GM19351 (cell line): ENCODE results near the gene ZNF438.
"Not testable (repeated sequence)": the region's sequence is repeated elsewhere in the genome, so short reads cannot be mapped to it uniquely, and the experiment has no call there.

Source experiments
- ATAC-seq: cut with Tn5 transposase; IDR thresholded peaks from one replicate; pipeline ENCODE4 v1.9.1; 2021; ENCODE audit warnings: mild to moderate bottlenecking, moderate library complexity; ENCODE audit not compliant: unreplicated experiment

The ZNF438 gene

DNA sequence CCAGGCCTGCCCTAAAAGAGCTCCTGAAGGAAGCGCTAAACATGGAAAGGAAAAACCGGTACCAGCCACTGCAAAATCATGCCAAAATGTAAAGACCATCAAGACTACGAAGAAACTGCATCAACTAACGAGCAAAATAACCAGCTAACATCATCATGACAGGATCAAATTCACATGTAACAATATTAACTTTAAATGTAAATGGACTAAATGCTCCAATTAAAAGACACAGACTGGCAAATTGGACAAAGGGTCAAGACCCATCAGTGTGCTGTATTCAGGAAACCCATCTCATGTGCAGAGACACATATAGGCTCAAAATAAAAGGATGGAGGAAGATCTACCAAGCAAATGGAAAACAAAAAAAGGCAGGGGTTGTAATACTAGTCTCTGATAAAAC lies 82.4 kb downstream of the ZNF438 start:
- ATAC-seq: not testable (repeated sequence)

DNA sequence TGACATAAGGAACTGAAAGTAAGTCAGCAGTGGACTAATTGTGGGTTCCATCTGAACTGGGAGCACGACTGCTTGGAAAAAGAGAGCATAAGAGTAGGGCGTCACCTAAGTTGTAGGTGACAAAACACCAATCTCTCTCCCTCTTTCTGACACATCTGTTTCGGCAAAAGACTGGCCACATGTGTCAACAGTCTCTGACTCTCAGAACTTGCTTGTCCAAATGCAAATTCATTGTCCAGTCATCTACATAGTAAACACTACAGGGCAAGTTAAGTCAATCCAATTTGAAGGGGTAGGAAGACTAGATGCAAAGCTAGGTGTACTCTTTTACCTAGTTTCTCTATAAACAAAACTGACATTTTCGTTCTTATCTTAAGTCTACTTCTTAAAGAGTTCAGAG lies 87.7 kb downstream of the ZNF438 start:
- no peak for ATAC-seq

DNA sequence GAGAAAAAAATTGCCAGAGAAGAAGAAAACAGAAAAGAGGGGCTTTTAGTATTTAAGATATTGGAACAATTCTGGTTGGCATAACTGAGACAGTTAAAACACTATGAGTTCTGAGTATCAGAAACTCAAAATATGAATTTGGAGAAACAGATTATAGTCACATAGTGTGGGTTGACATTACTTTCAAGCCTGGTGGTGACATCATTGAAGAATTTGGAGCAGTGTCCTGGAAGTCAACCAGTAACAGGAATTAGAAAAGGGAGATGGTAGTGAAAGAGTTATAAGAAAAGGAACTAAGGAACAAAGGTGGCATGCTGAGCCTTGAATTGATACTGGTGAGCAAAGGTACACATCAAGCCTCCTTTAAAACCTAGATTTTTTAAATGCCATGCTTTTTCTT lies 88.2 kb downstream of the ZNF438 start:
- no peak for ATAC-seq

DNA sequence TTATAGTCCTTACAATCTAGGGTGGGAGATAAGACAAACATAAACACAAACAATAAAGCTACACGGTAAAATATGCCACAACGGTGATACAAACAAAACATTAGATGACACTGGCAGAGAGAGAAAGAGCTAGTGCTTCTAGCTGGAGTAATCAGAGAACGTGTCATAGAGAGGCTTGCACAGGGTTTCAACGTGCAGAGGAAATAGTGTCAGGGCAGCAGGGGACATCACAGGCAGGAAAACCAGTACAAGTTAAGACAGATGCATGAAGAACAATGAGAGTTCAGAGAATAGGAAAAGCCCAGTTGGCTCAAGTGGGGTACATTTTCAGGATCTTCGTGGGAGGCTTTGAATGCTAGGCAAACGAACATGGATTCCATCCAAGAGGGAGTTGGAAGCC lies 91.4 kb downstream of the ZNF438 start:
- ATAC-seq: no peak

DNA sequence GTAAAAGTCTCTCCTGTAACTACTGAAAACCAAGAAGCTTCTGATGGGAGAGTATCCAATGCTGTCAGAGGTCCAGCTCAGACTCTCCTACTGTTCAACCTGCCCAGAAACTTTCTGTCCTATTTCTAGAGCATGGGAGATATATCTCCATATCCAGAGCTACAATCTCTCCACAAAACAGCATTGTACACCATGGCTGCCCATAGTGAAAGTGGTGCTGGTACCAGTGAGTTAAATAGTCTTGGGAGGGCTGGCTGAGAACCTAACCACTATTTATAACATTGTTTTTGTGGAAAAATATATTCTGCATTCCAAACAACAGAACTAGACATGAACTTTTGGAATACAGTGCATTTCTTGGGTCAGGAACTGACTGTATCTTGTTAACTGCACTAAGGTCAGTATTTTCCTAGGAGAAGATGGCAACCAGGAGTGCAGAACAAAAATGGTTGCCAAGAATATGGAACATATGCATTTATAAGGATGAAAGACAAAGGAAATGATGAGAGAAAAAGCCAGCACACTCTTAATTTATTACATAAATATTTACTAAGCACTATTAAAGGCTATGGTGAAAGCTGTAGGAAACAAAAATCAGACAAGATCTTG lies 91.9 kb downstream of the ZNF438 start:
- ATAC-seq: no peak

DNA sequence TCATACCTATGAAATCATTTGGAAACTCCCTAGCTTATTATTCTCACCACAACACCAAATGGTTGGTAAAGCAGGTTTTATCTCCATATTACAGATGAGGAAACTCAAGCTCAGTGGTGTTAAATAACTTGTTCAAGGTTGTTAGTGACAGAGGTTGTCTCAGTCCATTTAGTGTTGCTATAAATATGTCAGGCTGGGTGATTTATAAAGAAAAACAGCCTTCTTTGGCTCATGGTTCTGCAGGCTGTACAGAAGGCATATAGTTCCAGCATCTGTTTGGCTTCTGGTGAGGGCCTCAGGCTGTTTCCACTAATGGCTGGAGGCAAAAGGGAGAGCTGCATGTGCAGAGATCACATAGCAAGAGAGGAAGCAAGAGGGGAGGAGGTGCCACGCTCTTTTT lies 96.6 kb downstream of the ZNF438 start:
- no peak for ATAC-seq

DNA sequence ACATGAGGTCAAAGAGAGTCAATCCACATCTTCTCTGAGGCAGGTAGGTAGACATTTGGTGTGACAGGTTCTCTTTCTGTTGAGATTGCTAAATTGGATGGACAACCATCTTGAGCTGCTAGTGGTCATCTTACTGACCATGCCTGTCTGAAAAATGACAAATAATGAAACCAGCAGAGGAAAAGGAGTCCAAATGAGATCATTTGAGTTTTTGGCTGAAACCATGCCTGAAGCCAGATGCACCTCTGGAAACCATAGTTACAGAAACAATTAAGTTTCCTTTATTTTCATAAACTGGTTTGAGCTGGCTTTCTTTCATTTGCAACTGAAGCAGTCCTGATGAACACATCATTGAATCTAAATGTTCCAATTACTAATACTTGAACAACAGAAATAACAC lies 100.6 kb downstream of the ZNF438 start:
- ATAC-seq: no peak

DNA sequence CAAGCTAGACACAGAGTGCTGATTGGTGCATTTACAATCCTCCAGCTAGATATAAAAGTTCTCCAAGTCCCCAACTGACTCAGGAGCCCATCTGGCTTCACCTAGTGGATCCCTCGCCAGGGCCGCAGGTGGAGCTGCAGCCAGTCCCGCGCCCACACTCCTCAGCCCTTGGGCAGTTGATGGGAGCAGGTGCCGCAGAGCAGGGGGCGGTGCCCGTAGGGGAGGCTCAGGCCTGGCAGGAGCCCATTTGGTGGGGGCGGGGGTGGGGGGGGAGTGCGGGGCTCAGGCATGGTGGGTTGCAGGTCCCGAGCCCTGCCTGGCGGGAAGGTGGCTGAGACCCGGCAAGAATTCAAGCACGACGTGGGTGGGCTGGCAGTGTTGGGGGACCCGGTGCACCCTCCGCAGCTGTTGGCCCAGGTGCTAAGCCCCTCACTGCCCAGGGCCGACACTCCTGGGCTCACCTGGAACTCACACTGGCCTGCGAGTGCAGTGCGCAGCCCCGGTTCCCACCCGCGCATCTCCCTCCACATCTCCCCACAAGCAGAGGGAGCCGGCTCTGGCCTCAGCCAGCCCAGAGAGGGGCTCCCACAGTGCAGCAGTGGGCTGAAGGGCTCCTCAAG lies 101.7 kb downstream of the ZNF438 start:
- ATAC-seq: no peak

DNA sequence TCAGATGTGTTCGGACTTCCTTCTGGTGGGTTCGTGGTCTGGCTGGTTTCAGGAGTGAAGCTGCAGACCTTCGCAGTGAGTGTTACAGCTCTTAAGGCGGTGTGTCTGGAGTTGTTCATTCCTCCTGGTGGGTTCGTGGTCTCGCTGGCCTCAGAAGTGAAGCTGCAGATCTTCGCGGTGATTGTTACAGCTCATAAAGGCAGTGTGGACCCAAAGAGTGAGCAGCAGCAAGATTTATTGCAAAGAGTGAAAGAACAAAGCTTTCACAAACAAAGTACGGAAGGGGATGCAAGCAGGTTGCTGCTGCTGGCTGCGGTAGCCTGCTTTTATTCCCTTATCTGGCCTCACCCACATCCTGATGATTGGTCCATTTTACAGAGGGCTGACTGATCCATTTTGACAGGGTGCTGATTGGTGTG lies 102.3 kb downstream of the ZNF438 start:
- not testable (repeated sequence) for ATAC-seq

DNA sequence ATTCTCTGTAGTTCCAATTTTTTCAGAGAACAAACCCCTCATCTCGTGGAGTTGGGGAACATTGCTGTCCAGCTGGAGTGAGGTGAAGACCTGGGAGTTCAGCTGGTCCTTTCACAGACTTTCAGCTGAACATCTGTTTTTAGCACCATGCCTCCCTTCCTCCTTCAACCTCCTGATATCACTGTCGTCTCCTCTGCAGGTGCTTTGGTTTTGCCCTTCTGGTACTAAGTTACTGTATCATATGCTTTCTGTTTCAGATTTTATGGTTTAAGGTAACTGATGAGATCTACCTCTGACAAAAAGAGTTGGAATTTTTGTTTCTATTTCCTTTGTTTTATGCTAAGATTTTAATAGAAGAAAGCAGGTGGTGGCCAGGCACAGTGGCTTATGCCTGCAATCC lies 102.9 kb downstream of the ZNF438 start:
- no peak for ATAC-seq

DNA sequence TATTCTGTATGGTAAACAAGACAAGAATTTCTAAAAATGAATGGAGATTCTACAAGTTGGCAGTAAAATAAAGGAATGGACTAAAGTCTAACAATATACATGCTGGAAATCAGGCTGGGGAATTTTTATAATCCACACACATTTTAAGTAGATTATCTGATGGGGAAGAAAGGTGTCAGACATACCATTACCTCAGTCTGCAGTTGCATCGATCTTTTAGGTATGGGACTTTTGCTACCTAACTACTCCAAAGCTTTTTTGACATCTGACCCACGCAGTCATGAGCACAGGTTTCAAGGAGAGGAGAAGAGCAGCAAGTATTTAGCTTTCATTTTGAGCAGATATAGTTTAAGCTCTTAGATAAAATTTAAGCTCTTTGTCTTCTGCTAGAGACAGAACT lies 113.0 kb downstream of the ZNF438 start:
- ATAC-seq: no peak

DNA sequence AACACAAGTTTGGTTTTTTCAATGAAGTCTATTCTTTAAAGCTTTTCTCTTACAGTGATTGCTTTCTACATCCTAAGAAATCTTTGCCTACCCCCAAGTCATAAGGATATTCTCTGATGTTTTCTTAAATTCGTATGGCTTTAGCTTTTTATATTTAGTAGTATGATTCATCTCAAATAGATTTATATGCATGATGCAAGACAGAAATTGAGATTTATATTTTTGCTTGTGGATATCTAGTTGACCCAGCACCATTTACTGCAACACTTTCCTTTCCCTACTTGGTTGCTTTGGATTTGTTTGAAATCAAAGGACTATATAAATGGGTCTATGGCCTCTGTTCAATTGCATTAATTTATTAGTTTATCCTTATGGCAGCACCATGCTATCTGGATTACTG lies 113.9 kb downstream of the ZNF438 start:
- ATAC-seq: no peak

DNA sequence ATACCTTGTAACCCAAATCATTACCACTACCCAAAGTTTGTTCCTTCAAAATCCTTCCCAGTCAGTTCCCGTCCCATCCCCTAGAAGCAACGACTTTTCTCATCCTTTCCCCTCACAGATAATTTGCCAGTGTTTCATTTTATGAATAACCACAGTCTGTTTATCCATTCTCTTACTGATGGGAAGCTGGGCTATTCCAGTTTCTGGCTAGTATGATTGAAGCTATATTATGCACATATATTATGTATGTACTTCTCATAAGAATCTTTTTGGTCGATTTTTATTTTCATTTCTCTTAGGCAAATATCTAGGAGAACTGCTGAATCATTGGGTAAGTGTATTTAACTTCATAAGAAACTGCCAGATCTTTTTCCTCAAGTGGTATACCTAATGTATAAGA lies 114.6 kb downstream of the ZNF438 start:
- no peak for ATAC-seq

DNA sequence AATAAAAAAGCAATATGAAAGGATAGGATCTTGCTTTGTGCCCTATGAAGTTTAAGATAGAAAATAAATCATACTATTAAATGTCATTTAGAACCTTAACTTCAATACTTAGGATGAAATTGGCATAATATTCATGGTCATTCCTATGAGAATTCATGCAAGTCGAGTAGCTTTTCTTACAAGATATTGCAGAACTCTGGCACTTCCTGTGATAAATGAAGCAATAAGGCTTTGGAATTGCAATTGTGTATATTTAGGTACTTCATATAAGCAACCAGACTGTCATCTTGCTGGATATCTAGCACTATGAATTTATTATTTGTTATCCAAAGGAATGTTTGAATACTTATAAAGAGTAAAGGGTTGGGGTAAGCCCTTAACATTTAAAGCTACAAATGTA lies 116.5 kb downstream of the ZNF438 start:
- ATAC-seq: no peak

DNA sequence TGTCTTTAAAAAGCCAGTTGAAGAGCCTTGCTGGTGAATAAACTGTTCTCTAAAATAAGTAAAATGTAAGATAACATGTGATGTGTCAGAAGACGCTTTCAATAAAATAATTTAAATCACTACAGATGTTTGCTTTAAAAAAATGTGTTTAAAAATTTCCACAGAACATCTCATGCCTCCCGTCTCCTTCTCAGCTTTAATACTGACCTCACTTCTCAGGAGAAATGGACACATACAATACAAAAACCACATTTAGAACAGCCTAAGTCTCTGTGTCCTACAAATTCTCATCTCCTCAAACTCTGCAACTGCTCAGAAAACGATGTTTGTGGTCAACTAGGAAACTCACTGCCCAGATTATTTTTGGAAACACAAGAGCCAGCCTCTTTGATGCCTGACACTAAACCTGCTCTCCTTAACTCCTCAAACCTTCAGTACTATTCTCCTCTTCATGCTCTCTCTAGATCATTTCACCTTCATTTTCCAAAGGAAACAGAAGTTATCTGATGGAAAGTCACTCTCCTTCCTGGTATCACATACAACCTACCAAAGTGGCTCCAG lies 120.3 kb downstream of the ZNF438 start:
- no peak for ATAC-seq

DNA sequence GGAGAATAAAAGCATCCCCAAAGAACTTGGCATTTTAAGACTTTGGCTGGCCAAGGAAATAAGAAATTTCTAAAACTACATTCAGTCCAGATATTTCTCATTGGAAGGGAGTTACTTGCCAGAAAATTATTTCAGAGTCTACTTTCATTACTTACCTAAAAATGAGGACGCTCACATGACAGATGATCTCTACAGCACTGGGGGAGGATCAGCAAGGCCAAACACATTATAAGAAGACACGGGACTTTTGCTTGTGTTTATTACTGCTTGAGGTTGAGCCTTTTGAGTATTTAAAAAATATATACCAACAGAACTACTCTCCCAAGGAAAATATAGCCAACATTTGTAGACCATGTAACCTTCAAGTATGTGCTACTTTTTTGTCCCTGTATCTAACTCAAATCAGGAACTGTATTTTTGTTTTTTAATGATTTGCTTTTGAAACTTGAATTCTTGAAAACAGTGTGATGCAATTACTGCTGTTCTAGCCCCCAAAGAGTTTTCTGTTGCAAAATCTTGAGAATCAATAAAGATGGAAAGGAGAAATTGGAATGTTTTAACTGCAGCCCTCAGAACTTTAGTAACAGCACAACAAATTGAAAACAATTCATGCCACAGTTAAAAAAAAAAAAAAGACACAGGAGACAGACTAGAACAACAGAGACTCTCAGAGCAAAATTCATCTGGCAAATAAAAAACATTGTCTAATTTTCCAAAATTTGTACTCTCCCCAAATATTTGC lies 128.1 kb downstream of the ZNF438 start:
- ATAC-seq: no peak

DNA sequence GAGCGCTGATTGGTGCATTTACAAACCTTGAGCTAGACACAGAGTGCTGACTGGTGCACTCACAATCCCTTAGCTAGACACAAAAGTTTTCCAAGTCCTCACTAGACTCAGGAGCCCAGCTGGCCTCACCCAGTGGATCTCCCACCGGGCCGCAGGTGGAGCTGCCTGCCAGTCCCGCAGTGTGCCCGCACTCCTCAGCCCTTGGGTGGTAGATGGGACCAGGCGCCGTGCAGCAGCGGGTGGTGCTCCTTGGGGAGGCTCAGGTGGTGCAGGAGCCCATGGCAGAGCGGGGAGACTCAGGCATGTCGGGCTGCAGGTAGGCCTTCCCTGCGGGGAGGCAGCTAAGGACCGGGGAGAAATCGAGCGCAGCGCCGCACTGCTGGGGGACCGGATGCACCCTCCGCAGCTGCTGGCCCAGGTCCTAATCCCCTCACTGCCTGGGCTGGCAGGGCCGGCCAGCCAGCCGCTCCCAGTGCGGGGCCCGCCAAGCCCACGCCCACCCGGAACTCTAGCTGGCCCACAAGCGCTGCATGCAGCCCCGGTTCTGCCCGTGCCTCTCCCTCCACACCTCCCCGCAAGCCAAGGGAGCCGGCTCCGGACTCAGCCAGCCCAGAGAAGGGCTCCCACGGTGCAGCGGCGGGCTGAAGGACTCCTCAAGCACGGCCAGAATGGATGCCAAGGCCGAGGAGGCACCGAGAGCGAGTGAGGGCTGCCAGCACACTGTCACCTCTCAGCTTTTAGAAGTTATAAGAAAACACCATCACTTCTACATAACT lies 128.9 kb downstream of the ZNF438 start:
- ATAC-seq: no peak

DNA sequence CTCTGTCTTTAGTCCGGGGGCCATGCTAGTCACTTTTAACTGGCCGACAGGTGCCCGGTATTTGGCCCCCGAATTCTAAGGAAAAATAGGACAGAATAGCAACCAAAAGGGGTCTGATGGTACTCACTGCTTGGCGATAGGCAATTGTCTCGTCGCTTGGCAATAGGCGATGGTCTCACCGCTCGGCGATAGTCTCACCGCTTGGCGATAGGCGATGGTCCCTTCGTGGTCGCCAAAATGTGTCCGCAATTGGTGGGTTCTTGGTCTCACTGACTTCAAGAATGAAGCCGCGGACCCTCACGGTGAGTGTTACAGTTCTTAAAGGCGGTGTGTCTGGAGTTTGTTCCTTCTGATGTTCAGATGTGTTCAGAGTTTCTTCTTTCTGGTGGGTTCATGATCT lies 130.2 kb downstream of the ZNF438 start:
- not testable (repeated sequence) for ATAC-seq

DNA sequence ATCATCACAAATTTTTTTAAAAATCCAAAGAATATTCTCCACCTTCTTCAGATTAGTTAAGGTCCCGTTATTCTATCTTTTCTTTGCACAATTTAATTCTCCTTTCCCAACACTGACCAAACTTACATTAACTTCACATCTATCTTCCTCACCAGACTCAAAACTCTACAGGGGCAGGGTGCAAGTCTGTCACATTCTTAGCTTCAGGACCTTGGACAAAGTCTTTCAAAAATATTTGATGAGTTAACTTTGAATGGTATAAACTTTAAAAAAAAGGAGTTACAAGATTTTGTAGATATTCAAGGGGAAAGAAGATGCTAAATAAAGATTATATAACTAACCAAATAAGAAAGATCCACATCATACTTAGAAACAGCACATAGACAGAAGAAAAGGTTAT lies 132.7 kb downstream of the ZNF438 start:
- ATAC-seq: no peak

DNA sequence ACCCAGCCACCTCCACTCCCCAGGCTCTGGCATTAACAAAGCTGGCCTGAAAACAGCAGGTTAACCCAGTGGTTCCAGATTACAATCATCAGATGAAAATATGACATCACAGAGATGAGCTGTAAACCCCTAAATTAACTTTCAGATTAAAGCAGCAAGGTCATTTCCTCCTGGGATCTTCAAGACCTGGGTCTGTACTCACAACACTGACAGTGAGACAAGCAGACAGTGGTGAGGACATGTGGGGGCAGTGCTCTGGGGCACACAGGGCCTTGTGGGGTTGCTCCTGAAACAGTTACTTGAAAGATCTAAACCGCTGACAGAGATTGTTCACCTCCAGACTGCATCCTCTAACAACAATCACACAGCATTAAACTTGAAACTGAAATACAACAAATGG lies 134.1 kb downstream of the ZNF438 start:
- no peak for ATAC-seq

DNA sequence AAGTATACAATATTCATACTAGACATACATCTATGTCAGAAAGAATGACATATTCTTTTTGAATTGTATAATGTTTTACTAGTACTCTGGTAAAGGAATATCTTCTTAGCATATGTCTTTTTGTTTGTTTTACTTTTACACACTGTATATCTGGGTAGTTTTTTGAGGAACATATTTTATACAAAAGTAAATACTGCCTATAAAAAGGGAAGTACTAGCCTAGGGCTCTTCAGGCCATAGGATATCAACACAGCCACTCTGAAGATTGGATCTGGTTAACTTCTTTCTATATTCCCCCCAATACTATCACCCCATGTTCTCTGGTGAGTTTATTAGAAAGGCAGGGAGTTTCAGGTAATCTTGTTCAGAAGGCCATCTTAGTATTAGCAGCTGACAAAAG lies 134.6 kb downstream of the ZNF438 start:
- ATAC-seq: no peak
